HG02943 (cell line): Measurements from ENCODE around the gene BCL11A.

ENCODE experiments used
- ATAC-seq: cut with Tn5 transposase; IDR thresholded peaks from one replicate; pipeline ENCODE4 v1.9.1; 2021; ENCODE audit warnings: mild to moderate bottlenecking, low read depth, moderate library complexity; ENCODE audit not compliant: unreplicated experiment

BCL11A gene

GRCh38 chr2:60490848-60491247, 62.6 kb downstream of the BCL11A start:
- ATAC-seq = no peak

- ATAC-seq = no peak
These were observed 63.0 kb downstream of the BCL11A start for GRCh38 chr2:60490441-60490840.

GRCh38 chr2:60489289-60489688, 64.2 kb downstream of the BCL11A start:
- ATAC-seq = no peak

GRCh38 chr2:60488291-60488690, 65.2 kb downstream of the BCL11A start:
- no peak for ATAC-seq

GRCh38 chr2:60487174-60487573, 66.3 kb downstream of the BCL11A start:
- ATAC-seq = no peak

GRCh38 chr2:60486551-60486950, 66.9 kb downstream of the BCL11A start:
- ATAC-seq = no peak

GRCh38 chr2:60486067-60486466, 67.4 kb downstream of the BCL11A start:
- no peak for ATAC-seq

- ATAC-seq = no peak
These were observed 67.9 kb downstream of the BCL11A start for GRCh38 chr2:60485550-60485949.

GRCh38 chr2:60485055-60485454, 68.4 kb downstream of the BCL11A start:
- ATAC-seq = no peak

- ATAC-seq = no peak
These were observed 69.3 kb downstream of the BCL11A start for GRCh38 chr2:60484133-60484645.

GRCh38 chr2:60483401-60483800, 70.1 kb downstream of the BCL11A start:
- no peak for ATAC-seq

- no peak for ATAC-seq
These were observed 71.2 kb downstream of the BCL11A start for GRCh38 chr2:60482222-60482621.

GRCh38 chr2:60481257-60481656, 72.2 kb downstream of the BCL11A start:
- ATAC-seq = no peak

- ATAC-seq = no peak
These were observed 73.2 kb downstream of the BCL11A start for GRCh38 chr2:60480089-60480773.

GRCh38 chr2:60479226-60480088, 74.0 kb downstream of the BCL11A start:
- no peak for ATAC-seq

- ATAC-seq = no peak
These were observed 74.8 kb downstream of the BCL11A start for GRCh38 chr2:60478660-60479059.

- no peak for ATAC-seq
These were observed 77.1 kb downstream of the BCL11A start for GRCh38 chr2:60476206-60476954.

GRCh38 chr2:60475123-60475830, 78.2 kb downstream of the BCL11A start:
- no peak for ATAC-seq

GRCh38 chr2:60474301-60474700, 79.2 kb downstream of the BCL11A start:
- ATAC-seq = no peak

GRCh38 chr2:60473546-60473945, 79.9 kb downstream of the BCL11A start:
- ATAC-seq = no peak
